Muscle of leg (tissue), 11 donors: ENCODE measurements around the gene CCSER1. TPM values are rescaled to one million over a fixed set of nuclear protein-coding genes. Genes with fewer than 3 reads are reported as not detected.

Experiments used
- DNase-seq: peaks from one replicate; pipeline ENCODE4 v3.0.0; 2013
- H3K27ac ChIP-seq: one replicate; pipeline ENCODE4 v1.5.1; 2013; ENCODE audit warnings: mild to moderate bottlenecking, low read length, control low read depth
- H3K27me3 ChIP-seq: one replicate; pipeline ENCODE4 v1.6.1; 2013; ENCODE audit warnings: low read length; ENCODE audit not compliant: control insufficient read depth, insufficient read depth
- H3K36me3 ChIP-seq: one replicate; pipeline ENCODE4 v1.6.1; 2013; ENCODE audit warnings: low read length; ENCODE audit not compliant: control insufficient read depth, insufficient read depth
- H3K4me1 ChIP-seq: one replicate; pipeline ENCODE4 v1.6.1; 2013; ENCODE audit warnings: low read length; ENCODE audit not compliant: control insufficient read depth, insufficient read depth
- H3K4me3 ChIP-seq: one replicate; pipeline ENCODE4 v1.5.1; 2013; ENCODE audit warnings: low read length, control low read depth
- H3K9me3 ChIP-seq: replicated peaks from 2 replicates; pipeline ENCODE4 v1.6.1; 2013; ENCODE audit warnings: low read depth, low read length; ENCODE audit not compliant: control insufficient read depth
- WGBS: methylation state at CpG from one replicate; pipeline ENCODE4 v1.1.5; 2013; ENCODE audit warnings: missing lambda C conversion rate; ENCODE audit not compliant: insufficient coverage; 5-methylcytosine and 5-hydroxymethylcytosine counted together
- polyA plus RNA-seq, 8 donors: library from polyadenylated mRNA; unstranded; fragments of 120-200 nt; gene quantifications; one replicate each; pipeline versions ENCODE4 v1.2.1 to v1.2.3, GENCODE V29; 2013; ENCODE audit warnings: inconsistent platforms in 1 of 8, low replicate concordance in 1 of 8; ENCODE audit not compliant: insufficient read length in 8 of 8, insufficient read depth in 1 of 8
- total RNA-seq: library from RNA; stranded (reverse); fragments of 120-200 nt; gene quantifications from one replicate; pipeline ENCODE4 v1.2.4, GENCODE V29; 2013

CCSER1 gene
- total and polyA plus RNA-seq, 9 donors, result 0.26 to 1.2 (median 0.41) TPM

- H3K9me3 ChIP-seq, result no peaks in the 10 kb centered on the region
- H3K4me1 ChIP-seq, result no peaks in the 10 kb centered on the region
- H3K27me3 ChIP-seq, result no peaks in the 10 kb centered on the region
- DNase-seq, result no peak
- H3K27ac ChIP-seq, result no peak overlapping the region
- H3K4me3 ChIP-seq, result no peak overlapping the region
- WGBS, result no CpG with 5 or more reads among the region's 1 CpG
- no peaks in the 10 kb centered on the region for H3K36me3 ChIP-seq
Measured at GRCh38 chr4:90186229-90186628, 59.0 kb downstream of the CCSER1 start.

GRCh38 chr4:90187148-90187884, 60.1 kb downstream of the CCSER1 start:
- H3K4me1 ChIP-seq, result no peaks in the 10 kb centered on the region
- no peak overlapping the region for H3K4me3 ChIP-seq
- DNase-seq, result no peak
- H3K9me3 ChIP-seq, result no peaks in the 10 kb centered on the region
- no CpG with 5 or more reads among the region's 5 CpGs for WGBS
- no peaks in the 10 kb centered on the region for H3K36me3 ChIP-seq
- no peaks in the 10 kb centered on the region for H3K27me3 ChIP-seq
- no peak overlapping the region for H3K27ac ChIP-seq

GRCh38 chr4:90189178-90189577, 62.0 kb downstream of the CCSER1 start:
- Histone ChIP-seq H3K4me3 (no peak overlapping the region), H3K9me3 (no peaks in the 10 kb centered on the region), H3K27ac (no peak overlapping the region), H3K4me1 (no peaks in the 10 kb centered on the region), H3K27me3 (no peaks in the 10 kb centered on the region), H3K36me3 (no peaks in the 10 kb centered on the region)
- no CpG with 5 or more reads among the region's 3 CpGs for WGBS
- no peak for DNase-seq

- Histone ChIP-seq H3K4me1 (no peaks in the 10 kb centered on the region), H3K9me3 (no peaks in the 10 kb centered on the region), H3K4me3 (no peak overlapping the region), H3K27me3 (no peaks in the 10 kb centered on the region), H3K36me3 (no peaks in the 10 kb centered on the region), H3K27ac (no peak overlapping the region)
- 89% methylated on average over 3 of the region's 4 CpGs for WGBS
- DNase-seq, result no peak
Measured at GRCh38 chr4:90189946-90190345, 62.8 kb downstream of the CCSER1 start.

GRCh38 chr4:90190525-90190924, 63.3 kb downstream of the CCSER1 start:
- no peak overlapping the region for H3K4me3 ChIP-seq
- H3K27ac ChIP-seq, result no peak overlapping the region
- no CpG with 5 or more reads among the region's 1 CpG for WGBS
- H3K9me3 ChIP-seq, result no peaks in the 10 kb centered on the region
- no peaks in the 10 kb centered on the region for H3K27me3 ChIP-seq
- DNase-seq, result no peak
- H3K36me3 ChIP-seq, result no peaks in the 10 kb centered on the region
- H3K4me1 ChIP-seq, result no peaks in the 10 kb centered on the region

GRCh38 chr4:90198086-90198847, 71.1 kb downstream of the CCSER1 start:
- Histone ChIP-seq H3K27me3 (no peaks in the 10 kb centered on the region), H3K36me3 (no peaks in the 10 kb centered on the region), H3K27ac (no peak overlapping the region), H3K4me3 (no peak overlapping the region), H3K4me1 (no peaks in the 10 kb centered on the region), H3K9me3 (no peaks in the 10 kb centered on the region)
- DNase-seq, result no peak
- no CpG with 5 or more reads among the region's 2 CpGs for WGBS

GRCh38 chr4:90207887-90208454, 80.8 kb downstream of the CCSER1 start:
- no peak overlapping the region for H3K27ac ChIP-seq

GRCh38 chr4:90209922-90210321, 82.7 kb downstream of the CCSER1 start:
- Histone ChIP-seq H3K9me3 (peaks cover 2% of the 10 kb centered on the region), H3K4me3 (no peak overlapping the region), H3K27me3 (no peaks in the 10 kb centered on the region), H3K36me3 (no peaks in the 10 kb centered on the region), H3K27ac (peak overlapping the region; percentile 37), H3K4me1 (no peaks in the 10 kb centered on the region)
- WGBS, result no CpG with 5 or more reads among the region's 1 CpG
- peak; percentile 24 for DNase-seq

More at GRCh38 chr4:90207887-90208454, 80.8 kb downstream of the CCSER1 start:
- DNase-seq, result no peak
- Histone ChIP-seq H3K4me3 (no peak overlapping the region), H3K4me1 (no peaks in the 10 kb centered on the region), H3K27me3 (no peaks in the 10 kb centered on the region), H3K9me3 (peaks cover 2% of the 10 kb centered on the region), H3K36me3 (no peaks in the 10 kb centered on the region)
- WGBS, result 78% methylated on average over 7 of the region's 10 CpGs

GRCh38 chr4:90211174-90211573, 84.0 kb downstream of the CCSER1 start:
- Histone ChIP-seq H3K9me3 (peaks cover 2% of the 10 kb centered on the region), H3K4me3 (no peak overlapping the region), H3K27ac (no peak overlapping the region), H3K36me3 (no peaks in the 10 kb centered on the region), H3K27me3 (no peaks in the 10 kb centered on the region), H3K4me1 (no peaks in the 10 kb centered on the region)
- no peak for DNase-seq
- no CpG with 5 or more reads among the region's 1 CpG for WGBS

GRCh38 chr4:90215286-90215685, 88.1 kb downstream of the CCSER1 start:
- DNase-seq, result no peak
- Histone ChIP-seq H3K9me3 (no peaks in the 10 kb centered on the region), H3K27ac (no peak overlapping the region), H3K4me1 (no peaks in the 10 kb centered on the region), H3K4me3 (no peak overlapping the region), H3K27me3 (no peaks in the 10 kb centered on the region), H3K36me3 (no peaks in the 10 kb centered on the region)
- no CpG with 5 or more reads among the region's 1 CpG for WGBS
